ENCODE results near the gene DACT2. TPM values are rescaled to one million over a fixed set of nuclear protein-coding genes. Genes with fewer than 3 reads are reported as not detected.

DACT2 gene
- total and polyA plus RNA-seq, 9 of the 15 experiments (the other 6 are each of a cell fraction or from before 2014, with no cell fraction given) = not detected

- H3K27ac ChIP-seq (ENCODE audit: extremely low read depth, low read depth, low read length) = no peak overlapping the region
- WGBS (ENCODE audit: insufficient coverage, low coverage, missing lambda C conversion rate) = under 1% methylated on average over 12 of the region's 12 CpGs
- H3K9ac ChIP-seq (ENCODE audit: insufficient read depth in 1 of 2, low read depth in 2 of 2, low read length in 2 of 2) = no peak overlapping the region
- H3K36me3 ChIP-seq (ENCODE audit: control insufficient read depth, insufficient read depth, low read length) = no peaks in the 10 kb centered on the region
- no peaks in the 10 kb centered on the region for H4K20me1 ChIP-seq (replicated peaks; ENCODE audit: control insufficient read depth, insufficient read depth, low read length)
- H3K9me3 ChIP-seq (replicated peaks; ENCODE audit: control insufficient read depth, insufficient read depth, low read depth, low read length) = no peaks in the 10 kb centered on the region
- no peaks in the 10 kb centered on the region; a peak in 1 of 5 replicates for H3K27me3 ChIP-seq (ENCODE audit: control insufficient read depth in 2 of 2, insufficient read depth in 2 of 2, low read length in 2 of 2)
- DNase-seq (ENCODE audit: extremely low read depth in 1 of 4, low spot score in 3 of 4) (no peak), ATAC-seq (no peak), FAIRE-seq (no peak)
- H3K79me2 ChIP-seq (ENCODE audit: control insufficient read depth, insufficient read depth, low read length) = no peaks in the 10 kb centered on the region
- intact Hi-C loops (cut with micrococcal nuclease) (no loop called here), in situ Hi-C loops (cut with MboI) (no loop called here)
- ChIA-PET CTCF (ENCODE audit: low intra/inter-chr PET ratio) (no interaction called here), POLR2A (interaction anchor here (0.7 kb wide), 1 partner anchor 540 kb away, joined by 3 read pairs; no protein-coding TSS in a partner anchor)
- no peaks in the 10 kb centered on the region for H3K4me1 ChIP-seq (replicated peaks in 1 of 2; ENCODE audit: control insufficient read depth in 2 of 2, insufficient read depth in 2 of 2, low read length in 2 of 2)
- no peak overlapping the region for H2AFZ ChIP-seq (ENCODE audit: low read depth, low read length)
- H3K4me3 ChIP-seq = no peak overlapping the region
- BruUV-seq (replicated peaks) = no TSS peak
- no peak overlapping the region for H3K4me2 ChIP-seq (ENCODE audit: insufficient read depth, low read length)
- no peaks in the 10 kb centered on the region for H3K9me1 ChIP-seq (ENCODE audit: control insufficient read depth, insufficient read depth, low read length)
- TF ChIP-seq GATA2 (CRISPR knock-in tag; IDR thresholded peaks at IDR 0.05) (no peak), TBP (optimal IDR thresholded peaks at IDR 0.05; ENCODE audit: low read depth, low read length) (no peak), RBM14 (IDR thresholded peaks at IDR 0.05; ENCODE audit: borderline replicate concordance, insufficient read depth, low read depth, low read length) (no peak), ZKSCAN8 (CRISPR knock-in tag; IDR thresholded peaks at IDR 0.05) (no peak), RBM25 (IDR thresholded peaks at IDR 0.05; ENCODE audit: low read depth, low read length, severe bottlenecking) (no peak), WHSC1 (IDR thresholded peaks at IDR 0.05; ENCODE audit: low read length) (no peak), MAFG (tag; conservative IDR thresholded peaks at IDR 0.05) (no peak), CUX1 (CRISPR knock-in tag; IDR thresholded peaks at IDR 0.05) (no peak), GTF3C2 (IDR thresholded peaks at IDR 0.05; ENCODE audit: borderline replicate concordance, extremely low read depth, insufficient read length) (no peak), RUNX1 (IDR thresholded peaks at IDR 0.05; ENCODE audit: low read depth) (no peak), ZFP30 (CRISPR knock-in tag; IDR thresholded peaks at IDR 0.05; ENCODE audit: borderline replicate concordance) (no peak)
- TF ChIP-seq, protein P1, sequence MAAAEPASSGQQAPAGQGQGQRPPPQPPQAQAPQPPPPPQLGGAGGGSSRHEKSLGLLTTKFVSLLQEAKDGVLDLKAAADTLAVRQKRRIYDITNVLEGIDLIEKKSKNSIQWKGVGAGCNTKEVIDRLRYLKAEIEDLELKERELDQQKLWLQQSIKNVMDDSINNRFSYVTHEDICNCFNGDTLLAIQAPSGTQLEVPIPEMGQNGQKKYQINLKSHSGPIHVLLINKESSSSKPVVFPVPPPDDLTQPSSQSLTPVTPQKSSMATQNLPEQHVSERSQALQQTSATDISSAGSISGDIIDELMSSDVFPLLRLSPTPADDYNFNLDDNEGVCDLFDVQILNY (CRISPR knock-in tag; IDR thresholded peaks at IDR 0.05) = no peak
Measured at GRCh38 chr6:168326294-168327261, 7.0 kb upstream of the DACT2 start.
